ENCODE results near the gene FKBP1A.
A peak's percentile ranks its signal among the peaks of the same experiment; 100 is the strongest.

FKBP1A gene

DNA sequence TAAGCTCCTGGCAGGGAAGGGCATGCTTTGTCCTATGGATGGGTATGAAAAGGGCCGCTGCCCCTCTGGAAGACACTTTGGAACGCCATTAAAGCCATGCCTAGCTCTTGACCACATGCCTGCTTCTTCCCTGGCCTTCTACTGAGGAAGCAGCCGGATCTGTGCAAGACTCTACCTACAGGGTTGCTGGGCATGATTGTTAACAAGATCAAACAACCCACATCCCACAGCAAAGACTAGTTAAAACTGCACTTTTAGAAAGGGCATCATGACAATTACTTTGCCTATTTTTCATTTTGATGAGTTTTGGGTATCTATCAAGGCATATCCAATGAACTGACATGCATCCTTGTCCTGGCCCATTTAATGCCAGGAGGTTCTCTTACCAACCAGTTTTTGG, 48.3 kb upstream of the FKBP1A start:
- ATAC-seq, result no peak
- TF ChIP-seq, protein P1, sequence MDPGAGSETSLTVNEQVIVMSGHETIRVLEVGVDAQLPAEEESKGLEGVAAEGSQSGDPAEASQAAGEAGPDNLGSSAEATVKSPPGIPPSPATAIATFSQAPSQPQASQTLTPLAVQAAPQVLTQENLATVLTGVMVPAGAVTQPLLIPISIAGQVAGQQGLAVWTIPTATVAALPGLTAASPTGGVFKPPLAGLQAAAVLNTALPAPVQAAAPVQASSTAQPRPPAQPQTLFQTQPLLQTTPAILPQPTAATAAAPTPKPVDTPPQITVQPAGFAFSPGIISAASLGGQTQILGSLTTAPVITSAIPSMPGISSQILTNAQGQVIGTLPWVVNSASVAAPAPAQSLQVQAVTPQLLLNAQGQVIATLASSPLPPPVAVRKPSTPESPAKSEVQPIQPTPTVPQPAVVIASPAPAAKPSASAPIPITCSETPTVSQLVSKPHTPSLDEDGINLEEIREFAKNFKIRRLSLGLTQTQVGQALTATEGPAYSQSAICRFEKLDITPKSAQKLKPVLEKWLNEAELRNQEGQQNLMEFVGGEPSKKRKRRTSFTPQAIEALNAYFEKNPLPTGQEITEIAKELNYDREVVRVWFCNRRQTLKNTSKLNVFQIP (CRISPR knock-in tag; IDR thresholded peaks at IDR 0.05; ENCODE audit: borderline replicate concordance, low read depth), result no peak
- TF ChIP-seq TOX (CRISPR knock-in tag; IDR thresholded peaks at IDR 0.05; ENCODE audit: borderline replicate concordance) (no peak), ISL1 (CRISPR knock-in tag; IDR thresholded peaks at IDR 0.05) (no peak), GLIS3 (CRISPR knock-in tag; IDR thresholded peaks at IDR 0.05) (no peak), RARB (CRISPR knock-in tag; IDR thresholded peaks at IDR 0.05) (no peak)

DNA sequence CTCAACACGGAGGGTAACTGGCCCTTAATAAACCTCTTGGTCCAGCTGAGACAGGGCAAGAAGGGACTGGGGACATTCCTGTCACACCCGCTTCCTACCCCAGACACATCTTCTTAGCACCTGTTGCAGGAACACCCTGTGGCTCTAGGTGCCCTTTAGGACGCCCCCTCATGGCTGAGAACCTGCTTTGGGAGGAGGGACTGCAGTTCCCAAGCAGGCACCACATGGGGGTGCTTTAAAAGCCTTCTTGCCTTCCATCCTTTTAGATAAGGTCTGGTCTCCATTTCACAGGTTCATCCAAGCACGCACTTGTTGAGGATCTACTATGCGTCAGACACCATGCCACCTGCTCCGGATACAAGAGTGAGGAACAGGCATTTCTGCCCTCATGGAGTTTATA, 47.2 kb upstream of the FKBP1A start:
- TF ChIP-seq ZFP3 (CRISPR knock-in tag; IDR thresholded peaks at IDR 0.05), result no peak
- no peak for TF ChIP-seq ZNF8 (CRISPR knock-in tag; IDR thresholded peaks at IDR 0.05)
- TF ChIP-seq, protein P2, sequence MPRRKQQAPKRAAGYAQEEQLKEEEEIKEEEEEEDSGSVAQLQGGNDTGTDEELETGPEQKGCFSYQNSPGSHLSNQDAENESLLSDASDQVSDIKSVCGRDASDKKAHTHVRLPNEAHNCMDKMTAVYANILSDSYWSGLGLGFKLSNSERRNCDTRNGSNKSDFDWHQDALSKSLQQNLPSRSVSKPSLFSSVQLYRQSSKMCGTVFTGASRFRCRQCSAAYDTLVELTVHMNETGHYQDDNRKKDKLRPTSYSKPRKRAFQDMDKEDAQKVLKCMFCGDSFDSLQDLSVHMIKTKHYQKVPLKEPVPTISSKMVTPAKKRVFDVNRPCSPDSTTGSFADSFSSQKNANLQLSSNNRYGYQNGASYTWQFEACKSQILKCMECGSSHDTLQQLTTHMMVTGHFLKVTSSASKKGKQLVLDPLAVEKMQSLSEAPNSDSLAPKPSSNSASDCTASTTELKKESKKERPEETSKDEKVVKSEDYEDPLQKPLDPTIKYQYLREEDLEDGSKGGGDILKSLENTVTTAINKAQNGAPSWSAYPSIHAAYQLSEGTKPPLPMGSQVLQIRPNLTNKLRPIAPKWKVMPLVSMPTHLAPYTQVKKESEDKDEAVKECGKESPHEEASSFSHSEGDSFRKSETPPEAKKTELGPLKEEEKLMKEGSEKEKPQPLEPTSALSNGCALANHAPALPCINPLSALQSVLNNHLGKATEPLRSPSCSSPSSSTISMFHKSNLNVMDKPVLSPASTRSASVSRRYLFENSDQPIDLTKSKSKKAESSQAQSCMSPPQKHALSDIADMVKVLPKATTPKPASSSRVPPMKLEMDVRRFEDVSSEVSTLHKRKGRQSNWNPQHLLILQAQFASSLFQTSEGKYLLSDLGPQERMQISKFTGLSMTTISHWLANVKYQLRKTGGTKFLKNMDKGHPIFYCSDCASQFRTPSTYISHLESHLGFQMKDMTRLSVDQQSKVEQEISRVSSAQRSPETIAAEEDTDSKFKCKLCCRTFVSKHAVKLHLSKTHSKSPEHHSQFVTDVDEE (CRISPR knock-in tag; IDR thresholded peaks at IDR 0.05), result no peak
- TF ChIP-seq, protein P3, sequence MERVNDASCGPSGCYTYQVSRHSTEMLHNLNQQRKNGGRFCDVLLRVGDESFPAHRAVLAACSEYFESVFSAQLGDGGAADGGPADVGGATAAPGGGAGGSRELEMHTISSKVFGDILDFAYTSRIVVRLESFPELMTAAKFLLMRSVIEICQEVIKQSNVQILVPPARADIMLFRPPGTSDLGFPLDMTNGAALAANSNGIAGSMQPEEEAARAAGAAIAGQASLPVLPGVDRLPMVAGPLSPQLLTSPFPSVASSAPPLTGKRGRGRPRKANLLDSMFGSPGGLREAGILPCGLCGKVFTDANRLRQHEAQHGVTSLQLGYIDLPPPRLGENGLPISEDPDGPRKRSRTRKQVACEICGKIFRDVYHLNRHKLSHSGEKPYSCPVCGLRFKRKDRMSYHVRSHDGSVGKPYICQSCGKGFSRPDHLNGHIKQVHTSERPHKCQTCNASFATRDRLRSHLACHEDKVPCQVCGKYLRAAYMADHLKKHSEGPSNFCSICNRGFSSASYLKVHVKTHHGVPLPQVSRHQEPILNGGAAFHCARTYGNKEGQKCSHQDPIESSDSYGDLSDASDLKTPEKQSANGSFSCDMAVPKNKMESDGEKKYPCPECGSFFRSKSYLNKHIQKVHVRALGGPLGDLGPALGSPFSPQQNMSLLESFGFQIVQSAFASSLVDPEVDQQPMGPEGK (CRISPR knock-in tag; IDR thresholded peaks at IDR 0.05; ENCODE audit: borderline replicate concordance), result no peak
- TF ChIP-seq ZNF70 (CRISPR knock-in tag; IDR thresholded peaks at IDR 0.05), result no peak
- TF ChIP-seq ZNF565 (CRISPR knock-in tag; conservative IDR thresholded peaks at IDR 0.05; ENCODE audit: low read depth), result no peak
- no peak for TF ChIP-seq TCF4 (CRISPR knock-in tag; IDR thresholded peaks at IDR 0.05; ENCODE audit: borderline replicate concordance)
- no peak for TF ChIP-seq OSR1 (CRISPR knock-in tag; IDR thresholded peaks at IDR 0.05)
- TF ChIP-seq ZFP30 (CRISPR knock-in tag; IDR thresholded peaks at IDR 0.05), result no peak
- no peak for TF ChIP-seq PPARA (CRISPR knock-in tag; IDR thresholded peaks at IDR 0.05; ENCODE audit: borderline replicate concordance)
- TF ChIP-seq ESRRG (CRISPR knock-in tag; IDR thresholded peaks at IDR 0.05), result no peak
- TF ChIP-seq, protein P4, sequence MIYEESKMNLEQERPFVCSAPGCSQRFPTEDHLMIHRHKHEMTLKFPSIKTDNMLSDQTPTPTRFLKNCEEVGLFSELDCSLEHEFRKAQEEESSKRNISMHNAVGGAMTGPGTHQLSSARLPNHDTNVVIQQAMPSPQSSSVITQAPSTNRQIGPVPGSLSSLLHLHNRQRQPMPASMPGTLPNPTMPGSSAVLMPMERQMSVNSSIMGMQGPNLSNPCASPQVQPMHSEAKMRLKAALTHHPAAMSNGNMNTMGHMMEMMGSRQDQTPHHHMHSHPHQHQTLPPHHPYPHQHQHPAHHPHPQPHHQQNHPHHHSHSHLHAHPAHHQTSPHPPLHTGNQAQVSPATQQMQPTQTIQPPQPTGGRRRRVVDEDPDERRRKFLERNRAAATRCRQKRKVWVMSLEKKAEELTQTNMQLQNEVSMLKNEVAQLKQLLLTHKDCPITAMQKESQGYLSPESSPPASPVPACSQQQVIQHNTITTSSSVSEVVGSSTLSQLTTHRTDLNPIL (CRISPR knock-in tag; IDR thresholded peaks at IDR 0.05; ENCODE audit: low read depth), result no peak
- TF ChIP-seq, protein P1 (CRISPR knock-in tag; IDR thresholded peaks at IDR 0.05; ENCODE audit: borderline replicate concordance, low read depth), result no peak
- TF ChIP-seq RARB (CRISPR knock-in tag; IDR thresholded peaks at IDR 0.05), result no peak
- no peak for TF ChIP-seq GLIS3 (CRISPR knock-in tag; IDR thresholded peaks at IDR 0.05)
- TF ChIP-seq ZC3H10 (CRISPR knock-in tag; IDR thresholded peaks at IDR 0.05), result no peak
- ATAC-seq, result peak; percentile 37; the same call in 1 of the 3 replicates

DNA sequence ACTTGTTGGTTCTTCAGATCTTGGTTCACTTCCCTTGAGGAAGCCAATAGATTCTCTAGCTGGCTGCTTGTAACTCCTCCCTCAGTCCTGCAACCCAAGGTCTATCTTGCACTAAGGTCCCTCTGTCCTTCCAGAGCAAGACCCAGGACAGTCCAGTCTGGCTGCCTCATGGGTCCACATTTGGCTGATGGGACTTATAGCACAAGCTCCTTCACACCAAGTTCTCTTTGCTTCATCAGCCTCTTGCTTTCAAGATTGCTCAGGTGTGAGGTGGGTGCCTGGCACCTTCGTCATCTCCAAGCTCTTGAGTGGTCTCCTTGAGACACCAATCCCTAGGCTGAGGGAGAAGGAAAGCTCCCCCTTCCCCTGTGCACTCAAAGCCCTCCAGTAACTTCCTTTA, 45.5 kb upstream of the FKBP1A start:
- TF ChIP-seq ARNTL (CRISPR knock-in tag; IDR thresholded peaks at IDR 0.05; ENCODE audit: borderline replicate concordance, low read depth) (no peak), GLIS3 (CRISPR knock-in tag; IDR thresholded peaks at IDR 0.05) (no peak), RARB (CRISPR knock-in tag; IDR thresholded peaks at IDR 0.05) (no peak), OSR1 (CRISPR knock-in tag; IDR thresholded peaks at IDR 0.05) (no peak), ZNF70 (CRISPR knock-in tag; IDR thresholded peaks at IDR 0.05) (no peak)
- TF ChIP-seq, protein P4 (CRISPR knock-in tag; IDR thresholded peaks at IDR 0.05; ENCODE audit: low read depth), result no peak
- TF ChIP-seq, protein P3 (CRISPR knock-in tag; IDR thresholded peaks at IDR 0.05; ENCODE audit: borderline replicate concordance), result no peak
- ATAC-seq, result no peak
